ENCODE results near the gene OPCML.

OPCML gene

GRCh38 chr11:132626446-132626845, 905.9 kb downstream of the OPCML start:
- no peak for DNase-seq (ENCODE audit: low spot score)
- H3K27ac ChIP-seq, result no peak overlapping the region
- POLR2A ChIA-PET (ENCODE audit: low non-redundant PET), result no interaction called here
- CTCF ChIA-PET, result interaction anchor here (0.6 kb wide), 2 partner anchors 83 to 808 kb away, joined by 3 to 4 read pairs; no protein-coding TSS in a partner anchor
- TF ChIP-seq, protein P1, sequence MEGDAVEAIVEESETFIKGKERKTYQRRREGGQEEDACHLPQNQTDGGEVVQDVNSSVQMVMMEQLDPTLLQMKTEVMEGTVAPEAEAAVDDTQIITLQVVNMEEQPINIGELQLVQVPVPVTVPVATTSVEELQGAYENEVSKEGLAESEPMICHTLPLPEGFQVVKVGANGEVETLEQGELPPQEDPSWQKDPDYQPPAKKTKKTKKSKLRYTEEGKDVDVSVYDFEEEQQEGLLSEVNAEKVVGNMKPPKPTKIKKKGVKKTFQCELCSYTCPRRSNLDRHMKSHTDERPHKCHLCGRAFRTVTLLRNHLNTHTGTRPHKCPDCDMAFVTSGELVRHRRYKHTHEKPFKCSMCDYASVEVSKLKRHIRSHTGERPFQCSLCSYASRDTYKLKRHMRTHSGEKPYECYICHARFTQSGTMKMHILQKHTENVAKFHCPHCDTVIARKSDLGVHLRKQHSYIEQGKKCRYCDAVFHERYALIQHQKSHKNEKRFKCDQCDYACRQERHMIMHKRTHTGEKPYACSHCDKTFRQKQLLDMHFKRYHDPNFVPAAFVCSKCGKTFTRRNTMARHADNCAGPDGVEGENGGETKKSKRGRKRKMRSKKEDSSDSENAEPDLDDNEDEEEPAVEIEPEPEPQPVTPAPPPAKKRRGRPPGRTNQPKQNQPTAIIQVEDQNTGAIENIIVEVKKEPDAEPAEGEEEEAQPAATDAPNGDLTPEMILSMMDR (conservative IDR thresholded peaks at IDR 0.05; ENCODE audit: low read depth), result no peak

DNA sequence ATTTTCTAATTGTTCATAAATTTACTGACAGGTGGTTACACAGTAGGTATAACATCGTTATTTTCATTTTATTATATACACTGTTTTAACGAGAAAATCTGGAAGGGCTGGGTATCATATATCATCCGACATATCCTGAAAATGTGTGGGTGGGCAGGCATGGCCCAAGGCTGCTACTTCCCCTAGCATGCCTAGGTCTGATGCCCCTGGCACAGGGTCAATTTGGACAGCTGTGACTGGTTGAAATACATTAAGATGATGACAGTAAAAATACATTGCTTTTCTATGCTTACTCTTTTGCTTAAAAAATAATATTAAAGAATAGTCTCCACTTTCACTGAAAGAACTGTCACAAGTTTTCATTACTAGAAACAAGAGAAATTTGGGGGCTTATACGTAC, 908.8 kb downstream of the OPCML start:
- ChIA-PET POLR2A (ENCODE audit: low non-redundant PET) (no interaction called here), CTCF (no interaction called here)
- TF ChIP-seq, protein P1 (conservative IDR thresholded peaks at IDR 0.05; ENCODE audit: low read depth), result no peak
- no peak for DNase-seq (ENCODE audit: low spot score)
- H3K27ac ChIP-seq, result no peak overlapping the region

GRCh38 chr11:132621976-132622580, 910.2 kb downstream of the OPCML start:
- DNase-seq (ENCODE audit: low spot score), result no peak
- H3K27ac ChIP-seq, result no peak overlapping the region
- TF ChIP-seq, protein P1 (conservative IDR thresholded peaks at IDR 0.05; ENCODE audit: low read depth), result no peak
- ChIA-PET POLR2A (ENCODE audit: low non-redundant PET) (no interaction called here), CTCF (interaction anchor here (0.7 kb wide), 1 partner anchor 31 kb away, joined by 3 read pairs; no protein-coding TSS in a partner anchor)

- ChIA-PET POLR2A (ENCODE audit: low non-redundant PET) (no interaction called here), CTCF (no interaction called here)
- H3K27ac ChIP-seq, result no peak overlapping the region
- TF ChIP-seq, protein P1 (conservative IDR thresholded peaks at IDR 0.05; ENCODE audit: low read depth), result no peak
- no peak for DNase-seq (ENCODE audit: low spot score)
These were observed 911.9 kb downstream of the OPCML start for GRCh38 chr11:132620423-132620822.

- no peak overlapping the region for H3K27ac ChIP-seq
- no peak for DNase-seq (ENCODE audit: low spot score)
- CTCF ChIA-PET, result interaction anchor here (0.6 kb wide), 1 partner anchor 83 kb away, joined by 3 read pairs; no protein-coding TSS in a partner anchor
- POLR2A ChIA-PET (ENCODE audit: low non-redundant PET), result no interaction called here
- TF ChIP-seq, protein P1 (conservative IDR thresholded peaks at IDR 0.05; ENCODE audit: low read depth), result no peak
These were observed 921.5 kb downstream of the OPCML start for GRCh38 chr11:132610791-132611190.

DNA sequence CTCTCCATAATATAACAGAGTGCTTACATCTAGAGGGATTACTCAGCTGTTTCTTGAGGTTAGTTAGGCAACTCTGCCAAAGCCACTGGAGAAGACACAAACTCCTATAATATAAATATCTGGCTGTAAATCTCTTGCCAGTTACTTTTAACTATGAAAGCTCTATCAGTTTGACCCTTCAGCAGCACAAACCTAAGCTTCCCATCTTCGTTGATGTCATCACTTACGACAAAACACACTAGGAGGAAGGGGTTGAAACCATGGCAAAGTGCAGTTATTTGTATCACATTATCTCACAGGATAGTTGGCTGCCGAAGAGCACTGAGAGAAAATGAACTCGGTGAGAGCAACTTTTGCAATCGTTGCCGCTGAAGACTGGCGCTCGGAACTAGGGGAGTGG, 922.1 kb downstream of the OPCML start:
- ChIA-PET CTCF (interaction anchor here (0.6 kb wide), 1 partner anchor 84 kb away, joined by 3 read pairs; no protein-coding TSS in a partner anchor), POLR2A (ENCODE audit: low non-redundant PET) (no interaction called here)
- TF ChIP-seq, protein P1 (conservative IDR thresholded peaks at IDR 0.05; ENCODE audit: low read depth), result no peak
- DNase-seq (ENCODE audit: low spot score), result no peak
- H3K27ac ChIP-seq, result no peak overlapping the region
